ENCODE data around the gene MYOG.
A peak's percentile ranks its signal among the peaks of the same experiment; 100 is the strongest.

GRCh38 chr1:203056516-203056915, 29.3 kb downstream of the MYOG start:
- TF ChIP-seq CTCF (IDR thresholded peaks at IDR 0.05; ENCODE audit: borderline replicate concordance, extremely low read depth, low read length, poor library complexity, severe bottlenecking) (peak; percentile 23), EZH2 (IDR thresholded peaks at IDR 0.05; ENCODE audit: borderline replicate concordance, low read depth, low read length, severe bottlenecking) (no peak)

All from DND-41 (cell line).